ENCODE data around the gene TNFRSF21.
"Not testable (repeated sequence)": the region's sequence is repeated elsewhere in the genome, so short reads cannot be mapped to it uniquely, and the experiment has no call there.

Gene TNFRSF21

DNA sequence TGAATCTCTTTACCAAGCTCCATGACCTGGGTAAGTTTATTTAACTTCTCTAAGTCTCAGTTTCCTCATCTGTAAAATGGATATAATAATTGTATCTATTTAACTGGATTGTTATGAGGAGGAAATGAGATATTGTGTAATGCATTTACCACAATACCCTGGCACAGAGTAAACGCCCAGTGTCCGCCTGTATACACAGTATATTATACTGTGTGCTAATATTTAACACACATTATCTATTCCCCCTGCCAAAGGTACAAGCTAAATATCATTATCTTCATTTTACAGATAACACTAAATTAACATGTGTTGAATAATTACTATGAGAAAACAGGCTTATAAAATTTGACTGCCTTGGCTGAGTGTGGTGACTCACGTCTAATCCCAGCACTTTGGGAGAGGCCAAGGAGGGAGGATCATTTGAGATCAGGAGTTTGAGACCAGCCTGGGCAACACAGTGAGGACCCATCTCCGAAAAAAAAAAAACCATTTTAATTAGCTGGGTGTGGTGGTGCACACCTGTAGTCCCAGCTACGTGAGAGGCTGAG is 38.7 kb upstream of the TNFRSF21 start:
- no peak overlapping the region for H3K4me3 ChIP-seq (ENCODE audit: low read depth in 1 of 2, low read length in 2 of 2)
- H3K4me1 ChIP-seq (ENCODE audit: control insufficient read depth in 1 of 2, insufficient read depth in 2 of 2, low read length in 2 of 2) = peaks cover 0 to 9% of the 10 kb centered on the region in 2 donors
- H3K9me3 ChIP-seq (ENCODE audit: control insufficient read depth in 1 of 2, low read length in 2 of 2) = no peaks in the 10 kb centered on the region
- H3K27me3 ChIP-seq (ENCODE audit: control insufficient read depth in 1 of 2, insufficient read depth in 2 of 2, low read length in 2 of 2) = no peaks in the 10 kb centered on the region
- H3K9ac ChIP-seq (ENCODE audit: low read depth in 1 of 2, low read length in 2 of 2) = no peak overlapping the region
- no peak overlapping the region for H3K27ac ChIP-seq (ENCODE audit: low read depth, low read length)
- H3K36me3 ChIP-seq (ENCODE audit: control insufficient read depth in 1 of 2, insufficient read depth in 2 of 2, low read length in 2 of 2) = no peaks in the 10 kb centered on the region

- H3K4me1 ChIP-seq (ENCODE audit: control insufficient read depth in 1 of 2, insufficient read depth in 2 of 2, low read length in 2 of 2) = peaks cover 0 to 9% of the 10 kb centered on the region in 2 donors
- no peaks in the 10 kb centered on the region for H3K9me3 ChIP-seq (ENCODE audit: control insufficient read depth in 1 of 2, low read length in 2 of 2)
- no peaks in the 10 kb centered on the region for H3K27me3 ChIP-seq (ENCODE audit: control insufficient read depth in 1 of 2, insufficient read depth in 2 of 2, low read length in 2 of 2)
- no peak overlapping the region for H3K9ac ChIP-seq (ENCODE audit: low read depth in 1 of 2, low read length in 2 of 2)
- H3K4me3 ChIP-seq (ENCODE audit: low read depth in 1 of 2, low read length in 2 of 2) = no peak overlapping the region
- no peak overlapping the region for H3K27ac ChIP-seq (ENCODE audit: low read depth, low read length)
- no peaks in the 10 kb centered on the region for H3K36me3 ChIP-seq (ENCODE audit: control insufficient read depth in 1 of 2, insufficient read depth in 2 of 2, low read length in 2 of 2)
These were observed 36.1 kb upstream of the TNFRSF21 start for GRCh38 chr6:47345761-47346160.

DNA sequence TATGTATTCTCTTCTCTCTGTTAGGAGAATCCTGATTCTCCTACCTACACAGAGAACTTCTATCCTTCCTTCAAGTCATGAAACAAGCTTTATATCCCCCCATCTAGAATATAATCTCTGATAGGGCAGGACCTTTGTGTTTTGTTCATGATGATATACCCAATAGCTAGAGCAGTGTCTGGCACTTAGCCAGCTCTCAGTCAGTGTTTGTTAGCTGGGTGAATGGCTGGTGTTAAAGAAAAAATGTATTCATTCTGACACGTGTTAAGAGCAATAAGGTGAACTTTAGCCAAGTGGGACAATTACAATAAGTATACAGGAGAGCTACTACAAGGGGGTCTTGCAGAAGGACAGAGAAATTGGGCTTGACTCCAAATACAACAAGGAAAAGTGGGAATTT is 34.3 kb upstream of the TNFRSF21 start:
- Histone ChIP-seq H3K27me3 (ENCODE audit: control insufficient read depth in 1 of 2, insufficient read depth in 2 of 2, low read length in 2 of 2) (no peaks in the 10 kb centered on the region), H3K9ac (ENCODE audit: low read depth in 1 of 2, low read length in 2 of 2) (no peak overlapping the region), H3K9me3 (ENCODE audit: control insufficient read depth in 1 of 2, low read length in 2 of 2) (no peaks in the 10 kb centered on the region), H3K4me3 (ENCODE audit: low read depth in 1 of 2, low read length in 2 of 2) (no peak overlapping the region), H3K36me3 (ENCODE audit: control insufficient read depth in 1 of 2, insufficient read depth in 2 of 2, low read length in 2 of 2) (no peaks in the 10 kb centered on the region), H3K27ac (ENCODE audit: low read depth, low read length) (no peak overlapping the region), H3K4me1 (ENCODE audit: control insufficient read depth in 1 of 2, insufficient read depth in 2 of 2, low read length in 2 of 2) (peaks cover 0 to 9% of the 10 kb centered on the region in 2 donors)

DNA sequence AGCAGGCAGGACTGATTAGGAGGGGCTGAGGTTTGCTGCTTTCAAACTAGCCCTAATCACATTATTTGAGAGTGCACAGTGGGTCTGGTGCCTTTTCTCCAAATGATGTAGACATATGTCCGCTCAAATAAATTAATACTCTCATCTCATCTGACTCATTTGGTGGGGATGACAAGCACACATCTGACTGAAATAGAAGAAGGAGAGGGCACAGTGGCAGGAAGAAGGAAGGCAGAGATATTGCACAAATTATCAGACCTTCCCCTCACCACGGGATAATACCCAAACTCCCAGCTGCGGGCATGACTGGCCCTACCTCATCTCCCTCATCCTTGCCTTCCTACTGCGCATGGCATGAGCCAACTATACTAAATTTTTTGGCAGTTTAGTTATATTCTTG is 33.9 kb upstream of the TNFRSF21 start:
- no peaks in the 10 kb centered on the region for H3K27me3 ChIP-seq (ENCODE audit: control insufficient read depth in 1 of 2, insufficient read depth in 2 of 2, low read length in 2 of 2)
- H3K9me3 ChIP-seq (ENCODE audit: control insufficient read depth in 1 of 2, low read length in 2 of 2) = no peaks in the 10 kb centered on the region
- H3K36me3 ChIP-seq (ENCODE audit: control insufficient read depth in 1 of 2, insufficient read depth in 2 of 2, low read length in 2 of 2) = no peaks in the 10 kb centered on the region
- no peak overlapping the region for H3K4me3 ChIP-seq (ENCODE audit: low read depth in 1 of 2, low read length in 2 of 2)
- peaks cover 0 to 9% of the 10 kb centered on the region in 2 donors for H3K4me1 ChIP-seq (ENCODE audit: control insufficient read depth in 1 of 2, insufficient read depth in 2 of 2, low read length in 2 of 2)
- no peak overlapping the region for H3K9ac ChIP-seq (ENCODE audit: low read depth in 1 of 2, low read length in 2 of 2)
- no peak overlapping the region for H3K27ac ChIP-seq (ENCODE audit: low read depth, low read length)

DNA sequence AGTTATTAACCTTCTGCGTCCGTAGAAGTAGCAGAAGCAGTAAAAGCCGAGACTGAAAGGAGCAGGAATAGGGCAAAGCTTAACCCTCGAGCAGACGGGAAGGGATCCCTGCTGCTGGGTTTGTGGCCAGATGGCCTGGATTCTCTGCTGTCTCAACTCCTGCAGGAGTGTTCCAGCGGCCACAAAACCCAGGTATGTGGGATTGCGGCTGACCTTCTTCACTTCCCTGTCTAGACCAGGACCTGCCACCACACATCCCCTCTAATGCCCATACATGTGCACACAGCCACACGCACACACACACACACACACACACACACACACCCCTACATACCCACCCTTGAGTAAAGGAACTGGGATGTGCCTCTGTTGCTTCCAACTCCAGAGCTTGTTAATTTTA is 33.1 kb upstream of the TNFRSF21 start:
- no peaks in the 10 kb centered on the region for H3K9me3 ChIP-seq (ENCODE audit: control insufficient read depth in 1 of 2, low read length in 2 of 2)

GRCh38 chr6:47337519-47337918 is 27.8 kb upstream of the TNFRSF21 start:
- Histone ChIP-seq H3K27me3 (ENCODE audit: control insufficient read depth in 1 of 2, insufficient read depth in 2 of 2, low read length in 2 of 2) (no peaks in the 10 kb centered on the region), H3K27ac (ENCODE audit: low read depth, low read length) (no peak overlapping the region), H3K36me3 (ENCODE audit: control insufficient read depth in 1 of 2, insufficient read depth in 2 of 2, low read length in 2 of 2) (no peaks in the 10 kb centered on the region), H3K9ac (ENCODE audit: low read depth in 1 of 2, low read length in 2 of 2) (no peak overlapping the region), H3K4me3 (ENCODE audit: low read depth in 1 of 2, low read length in 2 of 2) (no peak overlapping the region), H3K9me3 (ENCODE audit: control insufficient read depth in 1 of 2, low read length in 2 of 2) (no peaks in the 10 kb centered on the region), H3K4me1 (ENCODE audit: control insufficient read depth in 1 of 2, insufficient read depth in 2 of 2, low read length in 2 of 2) (no peaks in the 10 kb centered on the region)

More for the DNA sequence above, 33.1 kb upstream of the TNFRSF21 start:
- H3K4me1 ChIP-seq (ENCODE audit: control insufficient read depth in 1 of 2, insufficient read depth in 2 of 2, low read length in 2 of 2) = peaks cover 0 to 9% of the 10 kb centered on the region in 2 donors
- no peak overlapping the region for H3K4me3 ChIP-seq (ENCODE audit: low read depth in 1 of 2, low read length in 2 of 2)
- no peak overlapping the region for H3K27ac ChIP-seq (ENCODE audit: low read depth, low read length)
- no peaks in the 10 kb centered on the region for H3K27me3 ChIP-seq (ENCODE audit: control insufficient read depth in 1 of 2, insufficient read depth in 2 of 2, low read length in 2 of 2)
- H3K36me3 ChIP-seq (ENCODE audit: control insufficient read depth in 1 of 2, insufficient read depth in 2 of 2, low read length in 2 of 2) = no peaks in the 10 kb centered on the region
- no peak overlapping the region for H3K9ac ChIP-seq (ENCODE audit: low read depth in 1 of 2, low read length in 2 of 2)

DNA sequence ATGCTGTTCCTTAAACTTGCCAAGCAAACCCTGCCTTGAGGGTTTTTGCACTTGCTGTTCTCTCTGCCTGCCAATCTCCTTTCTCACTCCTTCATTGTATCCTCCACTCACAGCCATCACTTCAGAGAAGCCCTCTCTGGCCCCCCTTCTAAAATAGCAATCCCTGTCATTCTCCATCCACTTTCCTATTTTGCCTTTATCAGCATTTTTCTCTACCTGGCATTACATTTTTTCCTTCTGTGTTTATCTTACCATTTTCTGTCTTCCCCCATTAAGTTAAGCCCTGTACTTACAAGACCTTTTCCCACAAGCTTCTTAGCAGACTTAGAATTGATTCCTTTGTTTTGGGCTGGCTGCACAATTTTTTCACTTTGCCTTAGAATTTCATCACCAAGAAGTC is 26.6 kb upstream of the TNFRSF21 start:
- Histone ChIP-seq H3K27me3 (ENCODE audit: control insufficient read depth in 1 of 2, insufficient read depth in 2 of 2, low read length in 2 of 2) (no peaks in the 10 kb centered on the region), H3K4me1 (ENCODE audit: control insufficient read depth in 1 of 2, insufficient read depth in 2 of 2, low read length in 2 of 2) (no peaks in the 10 kb centered on the region), H3K27ac (ENCODE audit: low read depth, low read length) (no peak overlapping the region), H3K4me3 (ENCODE audit: low read depth in 1 of 2, low read length in 2 of 2) (no peak overlapping the region), H3K9ac (ENCODE audit: low read depth in 1 of 2, low read length in 2 of 2) (no peak overlapping the region), H3K9me3 (ENCODE audit: control insufficient read depth in 1 of 2, low read length in 2 of 2) (no peaks in the 10 kb centered on the region), H3K36me3 (ENCODE audit: control insufficient read depth in 1 of 2, insufficient read depth in 2 of 2, low read length in 2 of 2) (no peaks in the 10 kb centered on the region)

DNA sequence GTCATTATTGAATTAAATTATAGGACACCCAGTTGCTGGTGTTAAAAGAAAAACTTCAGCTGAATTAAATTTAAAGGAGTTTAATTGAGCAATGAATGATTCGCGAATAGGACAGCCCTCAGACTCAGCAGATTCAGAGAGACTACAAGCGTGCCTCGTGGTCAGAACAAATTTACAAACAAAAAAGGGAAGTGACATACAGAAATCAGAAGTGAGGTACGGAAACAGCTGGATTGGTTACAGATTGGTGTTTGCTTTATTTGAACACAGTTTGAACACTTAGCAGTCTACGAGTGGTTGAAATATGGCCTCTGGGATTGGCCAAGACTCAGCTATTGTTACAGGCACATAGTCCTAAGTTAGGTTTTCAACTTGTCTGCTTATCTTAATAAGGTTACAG is 25.8 kb upstream of the TNFRSF21 start:
- Histone ChIP-seq H3K4me3 (ENCODE audit: low read depth in 1 of 2, low read length in 2 of 2) (no peak overlapping the region), H3K27ac (ENCODE audit: low read depth, low read length) (no peak overlapping the region), H3K36me3 (ENCODE audit: control insufficient read depth in 1 of 2, insufficient read depth in 2 of 2, low read length in 2 of 2) (no peaks in the 10 kb centered on the region), H3K9ac (ENCODE audit: low read depth in 1 of 2, low read length in 2 of 2) (no peak overlapping the region), H3K9me3 (ENCODE audit: control insufficient read depth in 1 of 2, low read length in 2 of 2) (no peaks in the 10 kb centered on the region), H3K4me1 (ENCODE audit: control insufficient read depth in 1 of 2, insufficient read depth in 2 of 2, low read length in 2 of 2) (no peaks in the 10 kb centered on the region), H3K27me3 (ENCODE audit: control insufficient read depth in 1 of 2, insufficient read depth in 2 of 2, low read length in 2 of 2) (no peaks in the 10 kb centered on the region)

DNA sequence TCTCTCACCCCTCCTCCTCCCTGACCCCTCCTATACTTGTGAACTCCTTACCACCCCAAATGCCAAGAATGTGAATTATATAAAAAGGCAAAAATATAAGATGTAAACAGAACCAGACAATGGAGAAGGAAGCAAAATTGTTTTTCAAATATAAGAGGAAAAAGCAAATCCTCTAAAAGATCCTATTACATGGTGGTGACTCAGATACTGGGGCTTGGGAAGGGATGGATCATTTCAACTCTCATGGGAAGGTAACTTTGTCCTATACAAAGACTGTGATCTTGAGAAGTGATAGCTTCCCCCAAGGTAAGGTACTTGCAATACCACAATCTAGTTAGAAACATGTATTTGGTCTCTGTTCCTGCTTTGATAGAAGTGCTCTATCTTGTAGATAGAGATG is 24.6 kb upstream of the TNFRSF21 start:
- Histone ChIP-seq H3K4me1 (ENCODE audit: control insufficient read depth in 1 of 2, insufficient read depth in 2 of 2, low read length in 2 of 2) (no peaks in the 10 kb centered on the region), H3K36me3 (ENCODE audit: control insufficient read depth in 1 of 2, insufficient read depth in 2 of 2, low read length in 2 of 2) (no peaks in the 10 kb centered on the region), H3K27ac (ENCODE audit: low read depth, low read length) (no peak overlapping the region), H3K27me3 (ENCODE audit: control insufficient read depth in 1 of 2, insufficient read depth in 2 of 2, low read length in 2 of 2) (no peaks in the 10 kb centered on the region), H3K9me3 (ENCODE audit: control insufficient read depth in 1 of 2, low read length in 2 of 2) (no peaks in the 10 kb centered on the region), H3K4me3 (ENCODE audit: low read depth in 1 of 2, low read length in 2 of 2) (no peak overlapping the region), H3K9ac (ENCODE audit: low read depth in 1 of 2, low read length in 2 of 2) (no peak overlapping the region)

DNA sequence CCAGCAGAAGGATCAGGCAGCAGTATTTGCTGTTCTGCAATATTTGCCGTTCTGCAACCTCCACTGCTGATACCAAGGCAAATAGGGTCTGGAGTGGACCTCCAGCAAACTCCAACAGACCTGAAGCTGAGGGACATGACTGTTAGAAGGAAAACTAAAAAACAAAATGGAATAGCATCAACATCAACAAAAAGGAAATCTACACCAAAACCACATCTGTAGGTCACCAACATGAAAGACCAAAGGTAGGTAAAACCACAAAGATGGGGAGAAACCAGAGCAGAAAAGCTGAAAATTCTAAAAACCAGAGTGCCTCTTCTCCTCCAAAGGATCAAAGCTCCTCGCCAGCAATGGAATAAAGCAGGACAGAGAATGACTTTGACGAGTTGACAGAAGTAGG is 18.9 kb upstream of the TNFRSF21 start:
- not testable (repeated sequence) for H3K9ac ChIP-seq (ENCODE audit: low read depth in 1 of 2, low read length in 2 of 2); H3K4me3 ChIP-seq (ENCODE audit: low read depth in 1 of 2, low read length in 2 of 2); H3K27me3 ChIP-seq (ENCODE audit: control insufficient read depth in 1 of 2, insufficient read depth in 2 of 2, low read length in 2 of 2); H3K9me3 ChIP-seq (ENCODE audit: control insufficient read depth in 1 of 2, low read length in 2 of 2); H3K36me3 ChIP-seq (ENCODE audit: control insufficient read depth in 1 of 2, insufficient read depth in 2 of 2, low read length in 2 of 2); H3K27ac ChIP-seq (ENCODE audit: low read depth, low read length); H3K4me1 ChIP-seq (ENCODE audit: control insufficient read depth in 1 of 2, insufficient read depth in 2 of 2, low read length in 2 of 2)

- not testable (repeated sequence) for H3K9ac ChIP-seq (ENCODE audit: low read depth in 1 of 2, low read length in 2 of 2); H3K4me1 ChIP-seq (ENCODE audit: control insufficient read depth in 1 of 2, insufficient read depth in 2 of 2, low read length in 2 of 2); H3K27ac ChIP-seq (ENCODE audit: low read depth, low read length); H3K27me3 ChIP-seq (ENCODE audit: control insufficient read depth in 1 of 2, insufficient read depth in 2 of 2, low read length in 2 of 2); H3K9me3 ChIP-seq (ENCODE audit: control insufficient read depth in 1 of 2, low read length in 2 of 2); H3K4me3 ChIP-seq (ENCODE audit: low read depth in 1 of 2, low read length in 2 of 2); H3K36me3 ChIP-seq (ENCODE audit: control insufficient read depth in 1 of 2, insufficient read depth in 2 of 2, low read length in 2 of 2)
These were observed 18.4 kb upstream of the TNFRSF21 start for GRCh38 chr6:47328139-47328538.
